Right lobe of liver (tissue), 6 donors: Measurements from ENCODE around the gene HTR5A. TPM values are rescaled to one million over a fixed set of nuclear protein-coding genes. Genes with fewer than 3 reads are reported as not detected.

ENCODE experiments used
- ATAC-seq, 4 donors: fragments of 200-7000 bp; cut with Tn5 transposase; one replicate each; pipeline ENCODE4 v1.9.1; 2020; ENCODE audit warnings: mild to moderate bottlenecking in 4 of 4, moderate library complexity in 4 of 4
- DNase-seq, 3 donors: peaks; one replicate each; pipeline ENCODE4 v3.0.0-alpha.2; 2020
- H3K27ac ChIP-seq, 3 donors: fragments of 200-600 bp; one replicate each; pipeline ENCODE4 v1.8.0; 2022
- H3K27me3 ChIP-seq, 2 donors: fragments of 200-600 bp; one replicate each; pipeline ENCODE4 v1.8.0; 2022
- H3K36me3 ChIP-seq, 4 donors: fragments of 200-600 bp; sonication (generic) in 1 of 4; one replicate each; pipeline versions ENCODE4 v1.5.1 to v1.8.0; 2017 to 2022; ENCODE audit warnings: control low read depth in 1 of 4
- H3K4me1 ChIP-seq, 4 donors: fragments of 200-600 bp; sonication (generic) in 1 of 4; one replicate each; pipeline versions ENCODE4 v1.5.1 to v1.8.0; 2017 to 2022; ENCODE audit warnings: control low read depth in 1 of 4
- H3K4me3 ChIP-seq, 3 donors: fragments of 200-600 bp; one replicate each; pipeline ENCODE4 v1.8.0; 2022
- H3K9me3 ChIP-seq, 4 donors: fragments of 200-600 bp; sonication (generic) in 1 of 4; one replicate each; pipeline versions ENCODE4 v1.5.1 to v1.8.0; 2017 to 2022; ENCODE audit warnings: control low read depth in 1 of 4
- CTCF ChIP-seq, 4 donors: fragments of 200-600 bp in 3 of 4; fragments of 450-650 bp in 1 of 4; IDR thresholded peaks; one replicate each; pipeline versions ENCODE4 v1.5.1 to v1.8.0; 2016 to 2022; ENCODE audit warnings: antibody characterized with exemption in 4 of 4, mild to moderate bottlenecking in 2 of 4
- POLR2A ChIP-seq: fragments of 450-650 bp; IDR thresholded peaks from one replicate; pipeline ENCODE4 v1.6.1; 2017; ENCODE audit warnings: antibody characterized with exemption, mild to moderate bottlenecking
- WGBS: methylation state at CpG from one replicate; pipeline ENCODE4 v1.1.6; 2018; ENCODE audit warnings: low coverage, low lambda C conversion rate; ENCODE audit not compliant: insufficient coverage; ENCODE audit errors: missing lambda C conversion rate; 5-methylcytosine and 5-hydroxymethylcytosine counted together
- intact Hi-C, 2 donors: fragments of 100-400 bp; cut with DNase I; formaldehyde crosslinking; loops; one replicate each; pipeline versions ENCODE4 v1.11.2 to v1.14.1; 2022
- total RNA-seq, 6 experiments: library from RNA; depleted of rRNA in 2 of 6; stranded (reverse); fragments of >200 nt in 2 of 6; fragmentation: NEBNext Ultra II Directional in 3 of 6; extraction: Animal tissue kit (Norgen Biotek cat#: 25700) in 3 of 6; gene quantifications; one replicate each; pipeline versions ENCODE4 v1.1.0 to v1.2.4, GENCODE V29; 2016 to 2023
- donor health status: DM: no; HTN: yes; CAD: no.
- donor health status: DM: no; HTN: no; CAD: no.
- donor health status: DM: no; HTN: no; CAD: no.
- donor health status: DM: no; HTN: yes; CAD: no.
- donor health status: DM: no; HTN: yes; CAD: no.

HTR5A gene
- total RNA-seq, 6 experiments from 2014 or later: not detected

GRCh38 chr7:155051355-155051754, 18.8 kb upstream of the HTR5A start:
- DNase-seq (no peak), ATAC-seq (no peak)
- WGBS: 86% methylated on average over 4 of the region's 4 CpGs
- intact Hi-C loops: no loop called here
- H3K27ac ChIP-seq: no peak overlapping the region
- H3K9me3 ChIP-seq: no peaks in the 10 kb centered on the region
- no peak for TF ChIP-seq CTCF (IDR thresholded peaks at IDR 0.05)
- no peak for TF ChIP-seq POLR2A
- no peaks in the 10 kb centered on the region for H3K36me3 ChIP-seq
- H3K4me3 ChIP-seq: no peak overlapping the region
- H3K4me1 ChIP-seq: no peaks in the 10 kb centered on the region
- H3K27me3 ChIP-seq: no peaks in the 10 kb centered on the region

- intact Hi-C loops: no loop called here
- ATAC-seq (no peak), DNase-seq (no peak)
- no peak overlapping the region for H3K4me3 ChIP-seq
- no peaks in the 10 kb centered on the region for H3K27me3 ChIP-seq
- H3K9me3 ChIP-seq: no peaks in the 10 kb centered on the region
- TF ChIP-seq CTCF (IDR thresholded peaks at IDR 0.05): no peak
- no peak for TF ChIP-seq POLR2A
- 64% methylated on average over 4 of the region's 12 CpGs for WGBS
- H3K4me1 ChIP-seq: no peaks in the 10 kb centered on the region
- no peaks in the 10 kb centered on the region for H3K36me3 ChIP-seq
- H3K27ac ChIP-seq: no peak overlapping the region
Measured at GRCh38 chr7:155053002-155053401, 17.1 kb upstream of the HTR5A start.

GRCh38 chr7:155054761-155055160, 15.4 kb upstream of the HTR5A start:
- intact Hi-C loops: no loop called here
- H3K27ac ChIP-seq: no peak overlapping the region
- H3K36me3 ChIP-seq: no peaks in the 10 kb centered on the region
- ATAC-seq (no peak), DNase-seq (no peak)
- WGBS: 40% methylated on average over 2 of the region's 2 CpGs
- H3K4me3 ChIP-seq: no peak overlapping the region
- no peaks in the 10 kb centered on the region for H3K9me3 ChIP-seq
- no peaks in the 10 kb centered on the region for H3K27me3 ChIP-seq
- H3K4me1 ChIP-seq: no peaks in the 10 kb centered on the region
- TF ChIP-seq CTCF (IDR thresholded peaks at IDR 0.05): no peak
- no peak for TF ChIP-seq POLR2A

GRCh38 chr7:155057076-155057475, 13.0 kb upstream of the HTR5A start:
- ATAC-seq: no peak
- Histone ChIP-seq H3K9me3 (no peaks in the 10 kb centered on the region), H3K27me3 (no peaks in the 10 kb centered on the region), H3K4me1 (no peaks in the 10 kb centered on the region), H3K27ac (no peak overlapping the region), H3K4me3 (no peak overlapping the region), H3K36me3 (no peaks in the 10 kb centered on the region)
- DNase-seq: no peak
- intact Hi-C loops: no loop called here
- TF ChIP-seq POLR2A: no peak
- no peak for TF ChIP-seq CTCF (IDR thresholded peaks at IDR 0.05)
- WGBS: 43% methylated on average over 7 of the region's 7 CpGs

- no peak for DNase-seq
- ATAC-seq: no peak
- TF ChIP-seq POLR2A: no peak
- TF ChIP-seq CTCF (IDR thresholded peaks at IDR 0.05): no peak
- Histone ChIP-seq H3K4me1 (no peaks in the 10 kb centered on the region), H3K9me3 (no peaks in the 10 kb centered on the region), H3K27me3 (no peaks in the 10 kb centered on the region), H3K36me3 (no peaks in the 10 kb centered on the region), H3K27ac (no peak overlapping the region), H3K4me3 (no peak overlapping the region)
- intact Hi-C loops: no loop called here
- WGBS: 33% methylated on average over 3 of the region's 4 CpGs
Measured at GRCh38 chr7:155058896-155059295, 11.2 kb upstream of the HTR5A start.
